ENCODE data around the gene SLC43A3.

The SLC43A3 gene

GRCh38 chr11:57426929-57427726, at the start of gene SLC43A3:
Gene SLC43A3, minus strand, starts transcription at chr11:57427121. Its CDS starts 949 bp downstream, at chr11:57426172.
- DNase-seq, result peak; percentile 30 to 64 (median 48)

DNA sequence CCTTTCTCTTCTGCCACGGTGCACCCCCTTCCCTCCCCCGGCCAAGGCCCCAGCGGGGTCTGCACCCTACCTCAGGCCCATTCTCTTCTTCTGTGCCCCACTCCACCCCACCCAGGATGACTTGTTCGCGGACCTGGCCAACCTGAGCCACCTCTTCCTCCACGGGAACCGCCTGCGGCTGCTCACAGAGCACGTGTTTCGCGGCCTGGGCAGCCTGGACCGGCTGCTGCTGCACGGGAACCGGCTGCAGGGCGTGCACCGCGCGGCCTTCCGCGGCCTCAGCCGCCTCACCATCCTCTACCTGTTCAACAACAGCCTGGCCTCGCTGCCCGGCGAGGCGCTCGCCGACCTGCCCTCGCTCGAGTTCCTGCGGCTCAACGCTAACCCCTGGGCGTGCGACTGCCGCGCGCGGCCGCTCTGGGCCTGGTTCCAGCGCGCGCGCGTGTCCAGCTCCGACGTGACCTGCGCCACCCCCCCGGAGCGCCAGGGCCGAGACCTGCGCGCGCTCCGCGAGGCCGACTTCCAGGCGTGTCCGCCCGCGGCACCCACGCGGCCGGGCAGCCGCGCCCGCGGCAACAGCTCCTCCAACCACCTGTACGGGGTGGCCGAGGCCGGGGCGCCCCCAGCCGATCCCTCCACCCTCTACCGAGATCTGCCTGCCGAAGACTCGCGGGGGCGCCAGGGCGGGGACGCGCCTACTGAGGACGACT, 49.3 kb upstream of the SLC43A3 start:
- no peak for DNase-seq

GRCh38 chr11:57475671-57476046, 48.7 kb upstream of the SLC43A3 start:
- DNase-seq, result no peak

- DNase-seq, result no peak
These were observed 48.3 kb upstream of the SLC43A3 start for GRCh38 chr11:57475191-57475590.

DNA sequence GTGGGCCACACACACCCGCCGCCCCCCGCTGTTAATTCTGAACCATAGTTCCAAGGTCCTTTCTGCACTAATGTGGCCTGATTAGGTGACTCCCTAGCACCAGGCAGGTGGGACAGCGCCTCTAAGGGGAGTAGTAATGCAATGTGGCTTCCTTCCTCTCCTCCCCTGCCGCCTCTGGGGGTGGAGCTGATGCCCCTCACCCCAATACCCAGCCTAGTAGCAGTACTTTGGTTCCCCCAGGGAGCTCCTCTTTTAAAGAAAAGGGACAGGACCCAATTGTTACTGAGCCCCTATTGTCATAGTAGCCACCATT, 47.8 kb upstream of the SLC43A3 start:
- DNase-seq, result no peak

DNA sequence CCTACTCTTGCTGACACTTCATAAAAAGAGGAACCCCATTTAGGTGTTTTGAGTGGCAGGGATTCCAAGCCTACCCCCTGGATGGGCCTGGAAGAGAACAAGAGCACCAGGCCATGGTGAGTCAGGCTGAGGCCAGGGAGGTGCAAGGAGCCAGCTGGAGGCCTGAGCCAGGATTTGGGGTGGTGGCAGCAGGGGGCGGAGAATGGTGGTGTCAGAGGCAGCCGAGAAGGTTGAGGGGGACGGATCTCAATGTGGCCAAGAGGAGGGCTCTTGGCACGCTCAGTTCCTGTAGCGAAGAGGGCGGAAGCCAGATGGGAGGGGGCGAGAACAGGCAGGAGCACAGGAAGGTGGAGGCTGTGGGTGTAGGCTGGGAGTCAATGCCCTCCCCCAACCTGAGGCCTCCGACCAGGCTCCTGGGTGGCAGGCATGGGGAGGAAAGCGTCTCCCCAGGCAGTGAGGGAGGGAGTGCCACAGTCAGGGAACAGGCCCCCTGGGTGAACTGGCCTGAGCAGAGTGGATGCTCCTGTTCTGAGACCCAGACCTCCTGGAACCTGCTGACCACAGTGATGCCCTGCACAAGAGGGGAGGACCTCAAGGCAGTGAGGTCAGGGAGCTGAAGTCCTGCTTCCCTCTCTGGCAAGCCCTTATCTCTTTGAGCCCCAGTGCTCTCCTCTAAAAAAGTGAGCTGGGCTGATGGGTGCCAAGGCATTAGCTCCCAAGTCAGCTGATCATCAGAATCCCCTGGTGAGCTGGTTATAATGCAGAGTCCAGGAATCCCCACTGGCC, 47.3 kb upstream of the SLC43A3 start:
- no peak for DNase-seq

DNA sequence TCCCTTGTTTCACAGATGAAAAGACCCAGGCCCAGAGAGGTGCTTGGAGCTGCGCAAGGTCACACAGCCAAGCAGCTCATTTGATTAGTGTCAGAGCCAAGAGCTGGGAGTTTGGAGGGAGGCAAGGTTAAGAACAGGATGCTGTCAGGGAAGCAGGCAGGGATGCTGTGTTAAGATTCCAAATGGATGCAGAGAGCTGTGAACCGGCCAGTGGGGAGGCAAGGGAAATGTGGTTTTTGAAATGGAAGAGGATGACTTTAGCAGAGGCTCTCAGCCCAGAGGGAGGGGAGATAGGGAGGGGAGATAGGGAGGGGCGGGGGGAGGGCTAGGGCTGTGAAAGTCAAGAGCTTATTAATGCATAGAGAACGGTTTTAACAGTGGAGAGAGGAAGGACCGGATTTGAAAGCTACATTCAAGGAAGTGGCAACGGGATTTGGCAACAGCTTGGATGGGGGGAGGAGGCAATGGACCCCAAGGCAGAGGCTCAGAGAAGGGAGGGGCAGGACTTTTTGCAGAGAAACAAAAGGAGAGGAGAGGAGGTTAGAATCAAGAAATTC, 46.4 kb upstream of the SLC43A3 start:
- DNase-seq, result no peak

- no peak for DNase-seq
These were observed 44.6 kb upstream of the SLC43A3 start for GRCh38 chr11:57471496-57471895.

- DNase-seq, result no peak
These were observed 42.3 kb upstream of the SLC43A3 start for GRCh38 chr11:57469268-57469667.

DNA sequence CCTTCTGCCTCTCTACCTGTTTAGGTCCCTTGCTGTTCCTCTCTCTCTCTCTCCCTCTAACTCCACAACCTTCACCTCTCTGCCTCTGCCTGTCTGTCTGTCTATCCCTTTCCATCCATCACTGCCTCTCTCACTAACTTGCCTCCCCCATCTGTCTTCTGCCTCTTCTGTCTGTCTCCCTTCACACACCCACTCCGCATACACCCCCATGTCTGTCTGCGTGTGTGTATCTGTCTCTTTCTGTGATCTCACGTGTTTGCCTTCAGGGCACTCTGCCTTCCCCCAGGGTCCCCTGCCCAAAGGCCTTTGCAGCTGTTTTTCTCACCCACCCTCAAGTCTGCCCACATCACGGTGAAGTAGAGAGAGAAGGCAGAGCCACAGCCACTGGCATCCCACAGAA, 41.4 kb upstream of the SLC43A3 start:
- no peak for DNase-seq

DNA sequence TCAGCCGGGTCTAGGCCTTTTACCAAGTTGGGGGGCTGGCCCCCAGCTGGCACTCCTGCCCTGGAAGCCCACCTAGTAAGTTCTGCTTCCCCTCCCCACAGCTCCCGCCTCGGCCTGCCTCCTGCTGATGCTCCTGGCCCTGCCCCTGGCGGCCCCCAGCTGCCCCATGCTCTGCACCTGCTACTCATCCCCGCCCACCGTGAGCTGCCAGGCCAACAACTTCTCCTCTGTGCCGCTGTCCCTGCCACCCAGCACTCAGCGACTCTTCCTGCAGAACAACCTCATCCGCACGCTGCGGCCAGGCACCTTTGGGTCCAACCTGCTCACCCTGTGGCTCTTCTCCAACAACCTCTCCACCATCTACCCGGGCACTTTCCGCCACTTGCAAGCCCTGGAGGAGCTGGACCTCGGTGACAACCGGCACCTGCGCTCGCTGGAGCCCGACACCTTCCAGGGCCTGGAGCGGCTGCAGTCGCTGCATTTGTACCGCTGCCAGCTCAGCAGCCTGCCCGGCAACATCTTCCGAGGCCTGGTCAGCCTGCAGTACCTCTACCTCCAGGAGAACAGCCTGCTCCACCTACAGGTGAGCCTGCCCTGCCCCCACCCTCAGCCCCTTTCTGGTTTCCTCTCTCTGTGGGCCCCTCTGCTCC, 40.7 kb upstream of the SLC43A3 start:
- no peak for DNase-seq

- DNase-seq, result no peak
These were observed 39.8 kb upstream of the SLC43A3 start for GRCh38 chr11:57466680-57467079.

DNA sequence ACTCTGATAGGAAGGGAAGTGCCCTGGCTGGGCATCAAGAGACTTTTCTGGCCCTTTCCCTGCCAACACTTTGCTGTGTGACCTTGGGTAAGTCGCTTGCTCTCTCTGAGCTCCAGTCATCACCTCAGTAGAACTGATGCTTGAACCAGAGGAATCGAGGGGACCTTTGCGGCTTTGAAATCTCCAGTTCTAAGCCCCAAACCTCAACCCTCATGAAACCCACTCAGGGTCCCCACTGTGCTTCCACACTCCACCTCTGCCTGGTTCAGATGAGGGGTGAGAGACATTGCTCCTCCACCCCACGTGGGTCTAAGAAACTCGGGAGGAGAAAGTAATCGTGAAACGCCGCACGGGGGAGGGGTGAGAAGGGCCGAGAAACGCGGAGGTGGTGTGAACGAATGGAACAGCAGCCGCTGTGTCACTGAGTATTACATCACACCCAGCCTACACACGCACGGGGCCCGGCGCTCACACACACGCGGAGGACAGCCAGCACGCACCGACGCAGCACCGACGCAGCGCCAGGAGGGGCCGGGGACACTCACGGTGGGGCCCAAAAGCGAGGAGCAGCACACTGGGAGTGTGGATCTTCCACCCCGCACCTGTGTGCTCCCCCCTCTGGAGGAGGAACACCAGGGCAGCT, 37.7 kb upstream of the SLC43A3 start:
- no peak for DNase-seq

DNA sequence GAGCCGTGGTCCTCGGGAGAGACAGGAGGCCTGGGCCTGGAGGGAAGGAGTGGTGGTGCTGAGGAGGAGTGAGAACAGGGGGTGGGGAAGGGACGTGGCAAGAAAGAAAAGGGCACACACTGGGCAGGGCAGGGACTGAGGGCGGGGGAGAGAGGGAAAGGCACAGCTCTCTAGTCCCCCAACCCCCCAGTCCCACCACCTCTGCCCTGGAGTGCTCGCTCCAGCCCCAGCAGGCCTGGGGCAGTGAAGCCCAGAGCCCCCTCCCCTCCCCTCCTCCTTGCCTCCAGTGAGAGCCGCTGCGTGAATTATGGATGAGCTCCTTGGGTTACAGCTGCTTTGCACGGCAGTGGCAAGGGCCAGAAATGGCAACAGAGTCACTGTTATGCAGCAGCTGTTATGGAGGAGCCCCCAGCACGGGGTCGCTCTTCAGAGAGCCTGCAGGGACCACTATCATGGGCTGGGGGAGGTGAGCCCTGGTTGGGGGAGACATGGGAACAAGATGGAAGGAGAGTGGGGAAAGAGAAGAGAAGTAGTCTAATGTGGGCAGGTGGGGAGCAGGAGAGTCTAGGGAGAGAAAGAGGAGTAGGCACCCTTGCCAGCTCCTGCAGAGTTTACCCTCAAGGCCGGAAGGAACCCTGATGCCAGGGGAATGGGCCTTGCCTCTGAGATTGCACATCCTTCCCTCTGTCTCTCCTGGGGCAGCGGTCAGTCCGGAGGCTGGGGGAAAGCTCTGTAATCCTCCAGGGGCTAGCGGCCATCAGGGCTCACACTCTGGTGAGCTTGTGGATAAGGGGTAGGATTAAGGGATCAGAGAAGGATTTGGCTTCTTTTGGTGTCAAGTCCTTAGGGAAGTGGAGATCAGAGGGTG, 37.0 kb upstream of the SLC43A3 start:
- no peak for DNase-seq

DNA sequence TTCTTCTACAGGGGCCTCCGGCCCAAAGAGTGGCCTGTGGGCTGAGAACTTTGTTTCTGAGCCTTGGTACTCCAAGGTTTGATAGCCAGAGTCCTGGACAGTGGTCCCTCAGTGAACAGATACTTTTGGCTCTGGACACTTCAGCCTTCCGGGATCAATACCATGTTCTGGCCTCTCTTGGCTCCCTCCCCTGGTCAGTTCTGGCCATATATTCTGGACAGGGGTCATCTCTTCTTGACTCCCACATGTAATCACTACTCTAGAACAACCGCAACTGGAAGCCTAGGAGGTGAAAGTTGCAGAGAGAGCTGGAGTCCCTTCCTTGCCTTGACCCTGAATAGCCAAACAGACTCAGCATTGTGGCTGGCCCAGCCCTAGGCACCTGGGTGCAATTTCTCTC, 35.7 kb upstream of the SLC43A3 start:
- DNase-seq, result no peak

- DNase-seq, result no peak
These were observed 35.0 kb upstream of the SLC43A3 start for GRCh38 chr11:57461841-57462489.

GRCh38 chr11:57460758-57461749, 34.1 kb upstream of the SLC43A3 start:
- DNase-seq, result no peak

- peak in 1 of 4 experiments; percentile 21 for DNase-seq
These were observed 33.3 kb upstream of the SLC43A3 start, which contains the start of gene RTN4RL2 for GRCh38 chr11:57460022-57460757. Gene RTN4RL2, plus strand, starts transcription at chr11:57460528. Its CDS starts 338 bp downstream, at chr11:57460866.

Measured in activated CD4-positive, CD25-positive, alpha-beta regulatory T cell (primary cell).